SU-DHL-6 (cell line): ENCODE results near the gene GFER.

ENCODE experiments used
- CTCF ChIP-seq: fragments of 200-600 bp; sonication (generic); IDR thresholded peaks from one replicate; pipeline ENCODE4 v1.5.1; 2017; ENCODE audit warnings: antibody characterized with exemption, mild to moderate bottlenecking, low read length, moderate library complexity; ENCODE audit not compliant: insufficient read depth, poor library complexity, severe bottlenecking
- EZH2phosphoT487 ChIP-seq: fragments of 200-600 bp; sonication (generic), shearing (Covaris generic); conservative IDR thresholded peaks from 2 replicates; pipeline ENCODE4 v1.6.1; 2018; ENCODE audit warnings: mild to moderate bottlenecking, antibody characterized with exemption, low read length, moderate library complexity, mixed read lengths

DNA sequence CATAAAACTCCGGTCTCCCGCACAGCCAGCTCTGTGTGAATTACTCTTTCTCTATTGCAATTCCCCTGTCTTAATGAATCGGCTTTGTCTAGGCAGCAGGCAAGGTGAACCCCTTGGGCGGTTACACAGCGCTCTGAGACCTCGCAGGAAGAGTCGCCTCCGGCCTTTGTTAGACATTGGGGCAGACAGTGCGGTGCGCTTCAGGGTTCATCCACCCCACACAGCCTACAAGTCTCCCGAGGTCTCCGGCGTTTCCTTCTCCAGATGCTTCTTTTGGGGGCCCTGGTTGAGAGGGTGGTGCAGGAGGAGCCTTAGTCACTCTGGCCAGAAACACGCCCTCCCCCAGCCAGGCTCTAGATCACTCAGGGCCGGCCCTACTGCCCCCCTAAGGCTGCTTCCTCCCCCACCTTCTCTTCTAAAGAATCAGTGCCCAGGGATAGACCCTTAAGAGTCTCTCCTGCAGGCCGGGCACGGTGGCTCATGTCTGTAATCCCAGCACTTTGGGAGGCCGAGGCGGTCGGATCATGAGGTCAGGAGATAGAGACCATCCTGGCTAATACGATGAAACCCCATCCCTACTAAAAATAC lies 39.3 kb upstream of the GFER start:
- TF ChIP-seq CTCF (no peak), EZH2phosphoT487 (no peak)
